Mucosa of descending colon (tissue), 3 donors: ENCODE results near the gene INPP4A. TPM values are rescaled to one million over a fixed set of nuclear protein-coding genes. Genes with fewer than 3 reads are reported as not detected.

ENCODE experiments used
- ATAC-seq: fragments of 200-7000 bp; cut with Tn5 transposase; one replicate; pipeline ENCODE4 v1.9.1; 2020; ENCODE audit warnings: mild to moderate bottlenecking, moderate library complexity
- DNase-seq, 3 donors: peaks; one replicate each; pipeline ENCODE4 v3.0.0-alpha.2; 2020
- H3K36me3 ChIP-seq: fragments of 200-600 bp; one replicate; pipeline ENCODE4 v1.8.0; 2021; ENCODE audit warnings: low read depth, mild to moderate bottlenecking
- H3K4me1 ChIP-seq: fragments of 200-600 bp; one replicate; pipeline ENCODE4 v1.8.0; 2021; ENCODE audit warnings: low read depth, mild to moderate bottlenecking
- H3K4me3 ChIP-seq: fragments of 200-600 bp; one replicate; pipeline ENCODE4 v1.8.0; 2021; ENCODE audit warnings: mild to moderate bottlenecking
- H3K9me3 ChIP-seq: fragments of 200-600 bp; one replicate; pipeline ENCODE4 v1.8.0; 2021; ENCODE audit warnings: mild to moderate bottlenecking
- intact Hi-C, 2 donors: fragments of 100-400 bp; cut with DNase I in 1 of 2; cut with micrococcal nuclease in 1 of 2; formaldehyde crosslinking; loops; one replicate each; pipeline versions ENCODE4 v1.11.0 to v1.11.1; 2022; cut with DNase I, micrococcal nuclease
- total RNA-seq, 3 donors: library from RNA; stranded (reverse); fragmentation: NEBNext Ultra II Directional in 2 of 3; extraction: Animal tissue kit (Norgen Biotek cat#: 25700) in 2 of 3; gene quantifications; one replicate each; pipeline versions ENCODE4 v1.2.1 to v1.2.4, GENCODE V29; 2021 to 2023
- TF ChIP-seq, protein P1 (sequence below): fragments of 200-600 bp; IDR thresholded peaks from one replicate; pipeline ENCODE4 v1.8.0; 2022; ENCODE audit warnings: antibody characterized with exemption, mild to moderate bottlenecking
- donor health status: DM: no; HTN: no; CAD: no; lungs with moderate emphysema.
- donor health status: DM: no; HTN: no; CAD: no.
- donor health status: DM: no; HTN: yes; CAD: no.

Gene INPP4A
- total RNA-seq, 3 donors from 2014 or later, result 18.2 to 39.8 (median 19.1) TPM

DNA sequence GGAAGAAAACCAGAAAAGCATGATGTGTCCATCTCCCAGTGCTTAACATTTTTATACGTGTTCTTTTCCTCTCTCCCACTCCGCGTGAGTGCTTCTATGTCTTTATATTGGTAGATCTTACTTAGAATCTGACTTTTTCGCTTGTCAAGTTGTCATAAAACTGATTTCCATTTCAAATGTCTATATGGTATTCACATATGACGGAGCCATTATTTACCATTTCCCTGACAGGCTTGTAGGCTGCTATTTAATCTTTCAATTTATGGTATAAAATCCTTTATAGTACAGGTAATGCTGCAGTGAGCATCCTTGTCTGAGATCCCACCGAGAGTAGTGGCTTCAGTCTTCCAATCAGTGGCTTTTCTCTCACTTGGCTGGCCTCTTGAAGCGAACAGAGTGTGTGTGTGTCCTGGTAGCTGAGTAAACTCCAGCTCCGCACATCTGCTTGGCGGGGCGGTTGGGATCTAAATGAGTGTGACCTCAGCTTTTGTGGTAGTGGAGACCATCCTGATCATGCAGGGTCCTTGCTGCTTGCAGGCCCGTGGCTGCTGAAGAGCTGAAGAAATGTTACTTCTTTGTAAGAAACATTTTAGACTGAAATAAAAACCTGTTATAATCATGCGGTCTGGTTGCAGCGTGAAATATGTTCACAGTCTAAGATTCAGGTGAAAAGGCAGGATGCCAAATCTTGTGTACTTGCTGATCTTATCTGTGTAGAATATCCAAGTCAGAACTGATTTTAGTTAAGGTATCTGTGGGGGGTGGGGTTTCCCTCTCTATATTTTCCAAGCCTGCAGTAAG, 40.2 kb downstream of the INPP4A start:
- DNase-seq, result peak in 1 of 3 donors; percentile 23
- intact Hi-C loops, result no loop called here
- no peak for ATAC-seq
- TF ChIP-seq, protein P1, sequence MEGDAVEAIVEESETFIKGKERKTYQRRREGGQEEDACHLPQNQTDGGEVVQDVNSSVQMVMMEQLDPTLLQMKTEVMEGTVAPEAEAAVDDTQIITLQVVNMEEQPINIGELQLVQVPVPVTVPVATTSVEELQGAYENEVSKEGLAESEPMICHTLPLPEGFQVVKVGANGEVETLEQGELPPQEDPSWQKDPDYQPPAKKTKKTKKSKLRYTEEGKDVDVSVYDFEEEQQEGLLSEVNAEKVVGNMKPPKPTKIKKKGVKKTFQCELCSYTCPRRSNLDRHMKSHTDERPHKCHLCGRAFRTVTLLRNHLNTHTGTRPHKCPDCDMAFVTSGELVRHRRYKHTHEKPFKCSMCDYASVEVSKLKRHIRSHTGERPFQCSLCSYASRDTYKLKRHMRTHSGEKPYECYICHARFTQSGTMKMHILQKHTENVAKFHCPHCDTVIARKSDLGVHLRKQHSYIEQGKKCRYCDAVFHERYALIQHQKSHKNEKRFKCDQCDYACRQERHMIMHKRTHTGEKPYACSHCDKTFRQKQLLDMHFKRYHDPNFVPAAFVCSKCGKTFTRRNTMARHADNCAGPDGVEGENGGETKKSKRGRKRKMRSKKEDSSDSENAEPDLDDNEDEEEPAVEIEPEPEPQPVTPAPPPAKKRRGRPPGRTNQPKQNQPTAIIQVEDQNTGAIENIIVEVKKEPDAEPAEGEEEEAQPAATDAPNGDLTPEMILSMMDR, result no peak
- Histone ChIP-seq H3K4me3 (no peak overlapping the region), H3K9me3 (no peaks in the 10 kb centered on the region), H3K4me1 (peaks cover 28% of the 10 kb centered on the region), H3K36me3 (no peaks in the 10 kb centered on the region)

DNA sequence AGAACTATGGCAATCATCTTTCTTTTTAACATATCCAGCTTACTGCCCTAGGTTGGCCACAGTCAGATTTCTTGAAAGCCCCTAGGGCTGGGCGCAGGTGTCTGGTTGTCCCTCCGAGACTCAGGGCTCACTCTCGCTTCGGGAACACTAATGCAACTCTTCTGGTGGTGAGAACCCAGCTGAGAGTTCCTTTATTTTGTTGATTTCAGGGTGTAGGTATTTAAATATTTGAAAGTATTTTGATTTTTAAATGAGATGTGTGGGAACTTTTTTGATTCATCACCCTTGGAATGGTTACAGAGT, 40.7 kb downstream of the INPP4A start:
- H3K9me3 ChIP-seq, result no peaks in the 10 kb centered on the region
- H3K36me3 ChIP-seq, result no peaks in the 10 kb centered on the region
- DNase-seq, result peak in 1 of 3 donors; percentile 17
- no peak for ATAC-seq
- H3K4me3 ChIP-seq, result no peak overlapping the region
- TF ChIP-seq, protein P1, result no peak
- intact Hi-C loops, result no loop called here
- peaks cover 23% of the 10 kb centered on the region for H3K4me1 ChIP-seq

DNA sequence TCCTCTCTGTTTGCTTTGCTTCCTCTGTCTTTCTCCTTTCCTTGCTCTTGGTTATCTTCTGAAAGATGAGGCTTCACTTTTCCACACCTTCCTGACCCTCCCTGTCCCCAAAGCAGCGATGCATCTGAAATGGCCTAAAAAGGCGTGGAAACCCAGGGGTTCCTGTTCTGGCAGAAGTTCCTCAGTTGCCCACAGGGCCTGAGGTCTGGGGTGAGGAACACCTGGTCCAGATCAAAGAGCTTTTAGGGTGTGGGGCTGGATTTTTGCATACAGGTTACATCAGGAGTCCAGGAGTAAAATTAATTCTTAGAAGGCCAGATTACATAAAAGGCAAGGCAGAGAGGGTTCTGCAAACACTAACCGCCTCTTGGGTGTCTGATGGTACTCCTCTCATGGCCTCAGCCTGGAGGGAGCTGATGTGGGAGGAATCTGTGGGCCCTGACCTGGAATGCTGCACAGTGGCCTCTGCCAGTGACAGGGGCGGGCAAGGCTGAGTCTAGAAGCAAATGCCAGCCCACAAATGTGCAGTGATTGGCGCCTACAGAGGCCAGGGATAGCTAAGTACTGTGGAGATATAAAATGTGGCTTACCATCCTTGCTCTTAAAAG, 41.8 kb downstream of the INPP4A start:
- Histone ChIP-seq H3K4me3 (no peak overlapping the region), H3K4me1 (peaks cover 20% of the 10 kb centered on the region), H3K9me3 (no peaks in the 10 kb centered on the region), H3K36me3 (no peaks in the 10 kb centered on the region)
- TF ChIP-seq, protein P1, result no peak
- intact Hi-C loops, result no loop called here
- no peak for ATAC-seq
- DNase-seq, result peak in 1 of 3 donors; percentile 19

DNA sequence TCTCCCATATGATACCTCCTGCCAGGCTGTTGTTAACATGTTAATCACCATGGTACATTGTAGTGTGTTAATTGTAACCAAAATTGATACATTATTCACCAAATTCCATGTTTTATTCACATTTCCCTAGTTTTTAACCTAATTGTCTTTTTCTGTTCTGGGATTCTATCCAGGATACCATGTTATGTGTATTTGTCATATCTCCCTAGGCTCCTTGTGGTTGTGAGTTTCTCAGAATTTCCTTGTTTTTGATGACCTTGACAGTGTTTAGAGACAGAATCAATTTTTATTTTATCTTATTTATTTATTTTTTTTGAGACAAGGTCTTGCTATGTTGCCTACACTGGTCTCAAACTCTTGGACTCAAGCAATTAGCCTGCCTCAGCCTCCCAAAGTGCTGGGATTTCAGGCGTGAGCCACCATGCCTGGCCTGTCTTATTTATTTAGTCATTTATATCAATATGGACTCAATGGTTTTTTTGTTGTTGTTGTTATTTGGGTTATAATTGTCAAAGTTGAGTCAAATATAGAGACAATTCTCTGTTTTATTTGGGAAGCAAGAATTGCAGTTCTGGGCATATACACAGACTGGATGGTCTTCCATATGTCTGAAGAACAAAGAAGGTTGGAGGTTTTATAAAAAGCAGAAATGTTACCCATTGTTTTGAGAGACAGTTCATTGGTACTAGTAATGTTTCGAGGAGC, 42.6 kb downstream of the INPP4A start:
- no peaks in the 10 kb centered on the region for H3K36me3 ChIP-seq
- no peak for DNase-seq
- intact Hi-C loops, result no loop called here
- H3K4me1 ChIP-seq, result peaks cover 20% of the 10 kb centered on the region
- H3K4me3 ChIP-seq, result no peak overlapping the region
- TF ChIP-seq, protein P1, result no peak
- H3K9me3 ChIP-seq, result no peaks in the 10 kb centered on the region
- no peak for ATAC-seq

DNA sequence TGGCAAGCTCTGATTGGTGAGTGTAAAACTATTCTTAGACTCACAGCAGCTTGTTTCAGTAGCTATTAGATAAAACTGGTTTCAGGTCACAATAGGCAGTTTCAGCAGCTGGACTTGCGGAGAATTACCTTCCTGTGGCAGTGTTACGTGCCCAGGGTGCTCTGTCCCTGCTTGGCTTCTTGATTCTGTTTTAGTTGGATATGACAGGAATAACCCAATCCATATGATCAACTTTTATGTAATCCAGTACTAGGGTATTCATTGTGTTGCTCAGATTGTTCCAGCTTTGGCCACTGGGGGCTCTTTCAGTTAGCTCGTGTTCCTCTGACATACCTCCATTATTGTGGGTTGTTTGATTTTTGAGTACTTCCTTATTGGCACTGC, 43.1 kb downstream of the INPP4A start:
- DNase-seq (peak in 2 of 3 donors; percentile 43 to 80), ATAC-seq (peak; percentile 79)
- TF ChIP-seq, protein P1, result peak; percentile 23
- Histone ChIP-seq H3K9me3 (no peaks in the 10 kb centered on the region), H3K36me3 (no peaks in the 10 kb centered on the region), H3K4me1 (peaks cover 20% of the 10 kb centered on the region), H3K4me3 (no peak overlapping the region)
- intact Hi-C loops, result no loop called here
